Fibroblast of skin of right quadriceps (primary cell): Measurements from ENCODE around the gene CDK2AP2.
"Not testable (repeated sequence)": the region's sequence is repeated elsewhere in the genome, so short reads cannot be mapped to it uniquely, and the experiment has no call there.

Source experiments
- DNase-seq: peaks from one replicate; pipeline ENCODE4 v3.0.0-alpha.2; 2013

Gene CDK2AP2

GRCh38 chr11:67523556-67524479 lies 15.9 kb upstream of the CDK2AP2 start:
- DNase-seq, result no peak

GRCh38 chr11:67522844-67523555 lies 15.0 kb upstream of the CDK2AP2 start, which contains the start of gene CABP2:
CABP2 (minus strand) TSS chr11:67523446; CDS start chr11:67523326, 120 bp downstream.
- no peak for DNase-seq

DNA sequence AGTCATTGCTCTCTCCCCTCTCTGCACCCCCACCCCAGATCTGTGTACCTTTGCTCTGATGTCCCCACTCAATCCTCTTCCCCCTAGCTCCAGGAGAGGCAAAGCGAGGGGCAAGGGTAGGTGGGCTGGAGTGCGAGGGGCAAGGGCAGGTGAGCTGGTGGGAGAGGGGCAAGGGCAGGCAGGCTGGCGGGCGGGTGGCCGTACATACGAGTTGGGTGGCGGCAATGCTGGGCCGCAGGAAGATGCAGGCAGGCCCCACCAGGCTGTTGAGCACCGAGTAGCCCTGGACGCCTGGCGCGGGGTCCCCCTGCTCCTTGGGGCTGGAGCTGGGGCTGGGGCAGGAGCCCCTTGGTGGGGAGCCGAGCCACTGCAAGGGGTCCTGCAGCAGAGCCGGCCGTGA lies 14.4 kb upstream of the CDK2AP2 start:
- DNase-seq, result no peak

GRCh38 chr11:67521924-67522323 lies 14.0 kb upstream of the CDK2AP2 start:
- DNase-seq, result no peak

GRCh38 chr11:67520856-67521824 lies 13.2 kb upstream of the CDK2AP2 start:
- no peak for DNase-seq

GRCh38 chr11:67519726-67520125 lies 11.8 kb upstream of the CDK2AP2 start:
- no peak for DNase-seq

GRCh38 chr11:67517784-67518552 lies 10.0 kb upstream of the CDK2AP2 start:
- DNase-seq, result no peak

DNA sequence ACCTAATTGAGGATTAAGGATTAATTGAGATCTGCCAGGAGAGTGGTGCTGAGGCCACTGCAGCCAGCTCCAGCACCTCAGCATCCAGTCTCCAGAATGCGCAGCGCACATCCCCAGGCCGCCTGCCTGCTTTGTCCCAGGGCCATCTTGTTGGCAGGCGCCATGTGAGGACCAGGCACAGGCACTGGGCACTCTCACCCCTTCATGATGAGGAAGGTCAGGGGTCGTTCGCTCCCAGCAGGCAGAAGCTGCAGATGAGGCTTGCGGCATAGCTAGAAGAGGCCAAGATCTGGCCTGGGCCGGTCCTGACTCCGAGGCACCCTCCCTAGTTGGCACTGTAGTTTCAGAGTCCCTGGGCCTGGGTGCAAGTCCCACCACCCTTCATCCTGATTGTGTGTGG lies 8.8 kb upstream of the CDK2AP2 start:
- no peak for DNase-seq

DNA sequence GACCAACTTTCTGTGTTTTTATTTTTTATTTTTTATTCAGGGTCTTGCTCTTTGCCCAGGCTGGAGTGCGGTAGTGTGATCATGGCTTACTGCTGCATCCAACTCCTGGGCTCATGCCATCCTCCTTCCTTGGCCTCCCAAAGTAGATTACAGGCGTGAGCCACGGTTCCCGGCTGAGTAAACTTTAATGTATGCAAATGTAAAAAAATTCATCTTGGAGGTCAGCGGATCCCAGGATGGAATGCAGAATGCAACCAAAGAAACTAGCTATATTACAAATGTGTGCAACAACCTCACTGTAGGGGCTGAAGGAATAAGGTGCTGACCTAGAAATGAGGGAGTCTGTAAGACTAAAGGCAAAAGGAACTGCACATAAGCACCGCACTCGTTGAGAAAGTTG lies 6.2 kb upstream of the CDK2AP2 start:
- no peak for DNase-seq

DNA sequence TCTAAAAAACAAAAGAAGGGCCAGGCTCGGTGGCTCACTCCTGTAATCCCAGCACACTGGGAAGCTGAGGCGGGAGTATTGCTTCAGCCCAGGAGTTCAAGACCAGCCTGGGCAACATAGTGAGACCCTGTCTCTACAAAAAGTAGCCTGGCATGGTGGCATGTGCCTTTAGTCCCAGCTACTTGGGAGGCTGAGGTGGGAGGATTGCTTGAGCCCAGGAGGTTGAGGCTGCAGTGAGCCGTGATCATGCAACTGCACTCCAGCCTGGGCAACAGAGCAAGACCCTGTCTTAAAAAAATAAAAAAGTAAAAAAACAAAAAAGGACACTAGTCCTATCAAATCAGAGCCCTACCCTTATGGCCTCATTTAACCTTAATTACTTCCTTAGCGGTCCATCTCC lies 3.6 kb upstream of the CDK2AP2 start:
- DNase-seq, result not testable (repeated sequence)

- DNase-seq, result no peak
Observed at GRCh38 chr11:67510023-67510345, 2.0 kb upstream of the CDK2AP2 start.

GRCh38 chr11:67508486-67509121 lies 642 bp upstream of the CDK2AP2 start:
- peak; percentile 96 for DNase-seq

DNA sequence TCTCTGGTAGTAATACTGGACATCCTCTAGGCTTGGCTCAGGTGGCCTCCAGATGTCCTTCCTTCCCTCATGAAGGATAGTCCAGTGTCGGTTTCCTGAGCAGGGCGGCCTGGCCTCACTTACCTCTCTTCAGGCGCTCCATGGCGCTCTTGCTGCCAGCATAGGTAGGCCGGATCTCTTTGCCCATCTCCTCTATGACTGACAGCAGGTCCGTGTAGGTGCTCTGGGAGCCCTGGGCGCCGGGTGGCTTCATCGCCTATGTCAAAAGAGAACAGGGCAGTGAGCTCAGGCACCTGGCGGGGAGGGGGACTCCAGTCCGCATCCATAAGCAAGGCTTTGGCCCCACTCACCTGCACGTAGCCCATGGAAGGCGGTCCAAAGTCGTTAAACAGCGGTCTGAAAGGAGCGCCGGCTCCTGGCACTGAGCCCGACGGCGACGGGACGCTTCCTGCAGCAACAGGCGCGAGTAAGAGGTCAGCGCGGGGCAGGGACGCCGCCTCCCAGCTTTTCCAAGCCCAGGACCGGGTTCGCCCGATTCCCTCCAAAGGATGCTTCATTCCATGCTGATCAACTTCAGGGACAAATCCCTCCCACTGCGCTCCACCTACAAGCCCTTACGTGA lies 609 bp downstream of the CDK2AP2 start:
- DNase-seq, result no peak

DNA sequence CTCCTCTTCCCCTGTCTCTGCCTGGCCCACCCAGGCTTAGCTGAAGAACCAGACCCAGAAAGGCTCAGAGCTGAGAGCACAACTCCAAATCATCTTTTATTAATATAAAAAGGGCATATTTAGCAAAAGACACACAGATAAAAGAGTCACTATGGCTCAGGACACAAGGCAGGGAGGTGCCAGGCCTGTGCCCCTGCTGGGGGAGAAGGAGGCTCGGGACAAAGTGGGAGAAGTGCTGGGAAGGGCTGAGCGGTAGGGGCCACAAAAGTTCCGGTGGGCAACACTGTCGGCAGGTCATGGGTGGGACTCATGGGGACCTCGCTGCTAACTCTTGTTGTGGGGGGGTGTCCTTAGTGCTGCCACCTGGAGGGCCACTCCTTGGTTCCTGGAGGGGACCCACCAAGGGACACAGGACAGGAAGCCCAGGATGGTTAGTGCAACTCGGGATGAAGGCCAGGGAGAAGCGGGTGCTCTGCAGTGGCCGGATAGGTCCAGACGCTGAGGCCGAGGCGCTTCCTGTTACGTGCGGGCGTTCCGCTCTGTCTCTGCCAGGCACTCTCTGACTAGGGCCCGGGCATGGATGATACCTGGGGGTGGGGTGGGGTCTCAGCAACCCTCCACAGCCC lies 1.4 kb downstream of the CDK2AP2 start:
- DNase-seq, result no peak

DNA sequence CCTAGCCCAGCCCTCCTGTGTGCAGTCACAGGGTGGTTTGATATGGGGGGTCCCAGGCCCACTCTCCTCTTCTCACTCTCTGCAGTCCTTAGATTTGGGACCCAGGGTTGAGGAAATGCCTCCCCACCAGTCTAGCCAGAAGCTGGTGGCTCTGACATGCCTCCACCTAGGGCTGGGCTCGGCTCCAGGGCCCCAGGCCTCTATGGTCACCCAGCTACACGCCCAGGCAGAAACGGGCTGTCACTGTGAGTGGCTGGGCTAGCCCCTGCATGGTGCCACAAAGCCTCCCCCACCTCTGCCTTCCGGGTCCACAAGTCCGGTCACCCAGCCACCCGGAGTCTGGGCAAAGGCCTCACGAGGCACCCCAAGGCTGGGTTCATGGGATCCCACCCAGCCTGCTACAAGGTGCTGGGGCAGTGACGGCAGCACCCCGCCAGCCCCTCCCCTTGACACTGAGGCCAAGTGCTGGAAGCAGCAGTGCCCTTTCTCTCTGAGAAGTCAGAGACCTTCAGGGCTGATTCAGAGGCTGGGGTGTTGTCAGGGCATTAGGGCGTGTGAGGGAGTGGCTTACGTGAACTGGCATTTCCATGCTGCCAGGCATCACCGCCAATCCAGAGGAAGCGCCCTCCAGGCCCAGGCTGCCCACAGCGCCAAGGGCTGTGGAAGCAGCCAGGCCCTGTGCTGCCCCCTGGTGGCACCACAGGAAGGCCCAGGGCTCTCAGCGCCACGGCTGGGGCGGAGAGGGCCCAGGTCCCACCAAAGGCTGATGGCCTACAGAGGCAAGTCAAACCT lies 2.2 kb downstream of the CDK2AP2 start:
- peak; percentile 75 for DNase-seq

DNA sequence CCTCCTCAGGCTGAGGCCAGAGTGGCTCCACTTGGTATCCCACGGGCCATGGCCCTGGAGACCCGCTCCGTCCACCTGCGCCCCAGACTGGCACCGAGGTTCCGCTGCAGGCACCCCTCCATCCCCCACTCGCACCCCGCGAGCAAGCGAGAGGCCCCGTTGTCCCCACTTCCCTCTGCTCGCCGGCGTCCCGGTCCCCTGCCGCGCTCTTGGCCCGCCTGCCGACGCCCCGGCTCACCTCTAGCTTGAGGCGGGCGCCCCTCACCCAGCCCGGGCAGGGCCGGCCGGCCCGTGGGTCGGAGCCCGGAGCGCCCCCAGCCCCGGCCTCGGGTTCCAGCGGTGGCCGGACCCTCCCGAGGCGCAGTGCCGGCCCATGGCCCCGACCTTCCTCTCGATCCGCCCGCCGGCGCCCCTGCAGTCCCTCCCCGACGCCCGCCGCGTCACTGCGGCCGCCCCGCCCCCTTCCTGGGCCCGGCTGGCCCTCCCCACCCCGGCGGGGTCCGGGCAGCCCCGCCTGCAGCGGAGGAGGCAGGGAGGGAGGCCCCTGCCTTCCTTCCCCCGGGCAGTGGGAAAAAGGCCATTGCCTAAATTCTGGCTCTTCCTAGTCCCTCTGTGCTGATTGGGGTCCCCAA lies 2.9 kb downstream of the CDK2AP2 start, which contains the start of gene PITPNM1:
Gene PITPNM1, minus strand, starts transcription at position 414 of the 632 bp plus-strand sequence. CDS start 1,183 bp downstream, outside the sequence.
- DNase-seq, result peak; percentile 48

DNA sequence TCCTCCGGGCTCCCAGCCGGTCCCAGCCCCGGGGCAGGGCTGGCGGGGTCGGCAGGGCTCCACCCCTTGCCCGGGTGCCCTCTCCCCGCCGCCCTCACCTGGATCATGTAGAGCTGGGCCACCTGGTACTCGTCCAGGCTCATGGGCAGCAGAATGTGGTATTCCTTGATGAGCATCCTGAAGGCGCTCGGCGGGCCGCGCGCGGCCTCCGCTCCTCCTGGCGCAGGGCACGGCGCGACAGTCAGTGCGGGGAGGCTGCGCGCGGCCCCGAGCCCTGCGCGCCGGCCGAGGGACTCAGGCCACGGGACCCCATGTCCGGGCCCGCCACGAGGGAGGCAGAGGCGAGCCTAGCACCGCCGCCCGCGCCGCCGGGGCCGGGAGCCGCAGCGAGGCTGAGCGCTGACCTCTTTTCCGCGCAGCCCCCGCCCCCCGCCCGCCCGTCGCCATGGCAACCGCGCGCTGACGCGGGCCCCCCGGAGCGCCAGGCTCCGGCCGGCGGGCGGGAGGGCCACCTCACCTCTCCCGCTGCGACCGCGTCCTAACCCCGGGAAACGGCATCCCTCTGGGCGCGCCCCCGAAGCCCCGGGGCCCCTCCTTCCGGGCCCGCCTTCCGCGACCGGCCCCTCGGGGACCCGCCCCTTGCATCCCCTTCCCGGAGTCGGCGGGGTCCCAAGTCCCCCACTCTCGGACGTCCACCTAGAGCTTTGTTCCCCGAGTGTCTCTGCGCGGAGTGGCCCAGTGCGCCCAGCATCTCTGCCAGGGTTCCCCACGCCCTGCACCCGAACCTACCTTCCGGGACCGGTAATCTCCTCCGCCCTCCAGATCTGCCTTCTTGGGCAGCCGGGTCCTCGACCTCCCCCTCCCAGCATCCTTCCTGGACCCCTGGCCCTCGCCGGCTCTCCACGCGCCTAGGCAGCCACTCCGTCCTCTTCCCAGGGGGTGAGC lies 3.7 kb downstream of the CDK2AP2 start:
- peak; percentile 21 for DNase-seq
